Mucosa of stomach (tissue), 1 donor: ENCODE data around the gene PCDHA7.
"Not testable (repeated sequence)": the region's sequence is repeated elsewhere in the genome, so short reads cannot be mapped to it uniquely, and the experiment has no call there.

Source experiments
- H3K27me3 ChIP-seq: one replicate; pipeline ENCODE4 v1.7.0; 2013; ENCODE audit warnings: mild to moderate bottlenecking, low read length; ENCODE audit not compliant: control insufficient read depth, insufficient read depth
- H3K36me3 ChIP-seq: one replicate; pipeline ENCODE4 v1.7.0; 2013; ENCODE audit warnings: low read length; ENCODE audit not compliant: control insufficient read depth, insufficient read depth
- H3K4me1 ChIP-seq: one replicate; pipeline ENCODE4 v1.7.0; 2013; ENCODE audit warnings: mild to moderate bottlenecking, low read length; ENCODE audit not compliant: control insufficient read depth, insufficient read depth
- H3K4me3 ChIP-seq: one replicate; pipeline ENCODE4 v1.7.0; 2013; ENCODE audit warnings: low read length
- H3K9ac ChIP-seq: one replicate; pipeline ENCODE4 v1.7.0; 2013; ENCODE audit warnings: mild to moderate bottlenecking, low read length, moderate library complexity
- H3K9me3 ChIP-seq: one replicate; pipeline ENCODE4 v1.7.0; 2013; ENCODE audit warnings: mild to moderate bottlenecking, low read length, moderate library complexity; ENCODE audit not compliant: control insufficient read depth
- donor health status: Pancreatic carcinoma.

Gene PCDHA7

GRCh38 chr5:140828362-140828737 is 5.7 kb upstream of the PCDHA7 start:
- H3K27me3 ChIP-seq: no peaks in the 10 kb centered on the region
- H3K4me1 ChIP-seq: no peaks in the 10 kb centered on the region
- no peaks in the 10 kb centered on the region for H3K36me3 ChIP-seq
- no peak overlapping the region for H3K9ac ChIP-seq
- H3K9me3 ChIP-seq: no peaks in the 10 kb centered on the region
- no peak overlapping the region for H3K4me3 ChIP-seq

- H3K4me1 ChIP-seq, H3K27me3 ChIP-seq, H3K9me3 ChIP-seq, H3K9ac ChIP-seq, H3K4me3 ChIP-seq, H3K36me3 ChIP-seq: not testable (repeated sequence)
Measured at GRCh38 chr5:140829511-140830501, 4.3 kb upstream of the PCDHA7 start.

- not testable (repeated sequence) for H3K4me3 ChIP-seq, H3K9ac ChIP-seq, H3K9me3 ChIP-seq, H3K36me3 ChIP-seq, H3K27me3 ChIP-seq, H3K4me1 ChIP-seq
Measured at GRCh38 chr5:140834439-140835008, 455 bp downstream of the PCDHA7 start.

- Histone ChIP-seq H3K9me3 (no peaks in the 10 kb centered on the region), H3K9ac (no peak overlapping the region), H3K27me3 (no peaks in the 10 kb centered on the region), H3K4me3 (no peak overlapping the region), H3K36me3 (no peaks in the 10 kb centered on the region), H3K4me1 (no peaks in the 10 kb centered on the region)
Measured at GRCh38 chr5:140835622-140836510, 1.8 kb downstream of the PCDHA7 start.

- H3K9me3 ChIP-seq: no peaks in the 10 kb centered on the region
- H3K4me3 ChIP-seq: no peak within 1 kb of the TSS
- H3K36me3 ChIP-seq: no peaks in the 10 kb centered on the region
- H3K9ac ChIP-seq: no peak within 1 kb of the TSS
- no peaks in the 10 kb centered on the region for H3K27me3 ChIP-seq
- H3K4me1 ChIP-seq: no peaks in the 10 kb centered on the region
Measured at GRCh38 chr5:140840978-140841962, 7.2 kb downstream of the PCDHA7 start, which contains the start of gene PCDHA8. PCDHA8 (plus strand) TSS chr5:140841187; CDS start chr5:140841322, 135 bp downstream.

- H3K9ac ChIP-seq: no peak overlapping the region
- no peaks in the 10 kb centered on the region for H3K9me3 ChIP-seq
- H3K36me3 ChIP-seq: no peaks in the 10 kb centered on the region
- H3K27me3 ChIP-seq: no peaks in the 10 kb centered on the region
- H3K4me3 ChIP-seq: no peak overlapping the region
- no peaks in the 10 kb centered on the region for H3K4me1 ChIP-seq
Measured at GRCh38 chr5:140842798-140843733, 9.0 kb downstream of the PCDHA7 start.

- not testable (repeated sequence) for H3K4me3 ChIP-seq, H3K9me3 ChIP-seq, H3K4me1 ChIP-seq, H3K36me3 ChIP-seq, H3K27me3 ChIP-seq, H3K9ac ChIP-seq
Measured at GRCh38 chr5:140848139-140849102, 14.4 kb downstream of the PCDHA7 start, which contains the start of gene PCDHA9. PCDHA9 (plus strand) TSS chr5:140848382; CDS start chr5:140848496, 114 bp downstream.

GRCh38 chr5:140849831-140850634 is 16.0 kb downstream of the PCDHA7 start:
- not testable (repeated sequence) for H3K36me3 ChIP-seq, H3K9ac ChIP-seq, H3K4me3 ChIP-seq, H3K9me3 ChIP-seq, H3K27me3 ChIP-seq, H3K4me1 ChIP-seq
